Measurements from ENCODE around the gene KMO. TPM values are rescaled to one million over a fixed set of nuclear protein-coding genes. Genes with fewer than 3 reads are reported as not detected.

KMO gene
- total and polyA plus RNA-seq, 2 of the 8 experiments (the other 6 are each of a cell fraction or from before 2014, with no cell fraction given): not detected

- TF ChIP-seq, protein P1, sequence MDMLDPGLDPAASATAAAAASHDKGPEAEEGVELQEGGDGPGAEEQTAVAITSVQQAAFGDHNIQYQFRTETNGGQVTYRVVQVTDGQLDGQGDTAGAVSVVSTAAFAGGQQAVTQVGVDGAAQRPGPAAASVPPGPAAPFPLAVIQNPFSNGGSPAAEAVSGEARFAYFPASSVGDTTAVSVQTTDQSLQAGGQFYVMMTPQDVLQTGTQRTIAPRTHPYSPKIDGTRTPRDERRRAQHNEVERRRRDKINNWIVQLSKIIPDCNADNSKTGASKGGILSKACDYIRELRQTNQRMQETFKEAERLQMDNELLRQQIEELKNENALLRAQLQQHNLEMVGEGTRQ (IDR thresholded peaks at IDR 0.05; ENCODE audit: low read length): no peak
- TF ChIP-seq RXRA (IDR thresholded peaks at IDR 0.05; ENCODE audit: insufficient read depth, low read depth, low read length) (no peak), KDM4A (IDR thresholded peaks at IDR 0.05; ENCODE audit: low read depth, low read length, severe bottlenecking) (no peak), FOSL1 (IDR thresholded peaks at IDR 0.05; ENCODE audit: insufficient read depth, low read depth, low read length) (no peak)
- TF ChIP-seq, protein P2, sequence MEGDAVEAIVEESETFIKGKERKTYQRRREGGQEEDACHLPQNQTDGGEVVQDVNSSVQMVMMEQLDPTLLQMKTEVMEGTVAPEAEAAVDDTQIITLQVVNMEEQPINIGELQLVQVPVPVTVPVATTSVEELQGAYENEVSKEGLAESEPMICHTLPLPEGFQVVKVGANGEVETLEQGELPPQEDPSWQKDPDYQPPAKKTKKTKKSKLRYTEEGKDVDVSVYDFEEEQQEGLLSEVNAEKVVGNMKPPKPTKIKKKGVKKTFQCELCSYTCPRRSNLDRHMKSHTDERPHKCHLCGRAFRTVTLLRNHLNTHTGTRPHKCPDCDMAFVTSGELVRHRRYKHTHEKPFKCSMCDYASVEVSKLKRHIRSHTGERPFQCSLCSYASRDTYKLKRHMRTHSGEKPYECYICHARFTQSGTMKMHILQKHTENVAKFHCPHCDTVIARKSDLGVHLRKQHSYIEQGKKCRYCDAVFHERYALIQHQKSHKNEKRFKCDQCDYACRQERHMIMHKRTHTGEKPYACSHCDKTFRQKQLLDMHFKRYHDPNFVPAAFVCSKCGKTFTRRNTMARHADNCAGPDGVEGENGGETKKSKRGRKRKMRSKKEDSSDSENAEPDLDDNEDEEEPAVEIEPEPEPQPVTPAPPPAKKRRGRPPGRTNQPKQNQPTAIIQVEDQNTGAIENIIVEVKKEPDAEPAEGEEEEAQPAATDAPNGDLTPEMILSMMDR (IDR thresholded peaks at IDR 0.05; ENCODE audit: control extremely low read depth in 1 of 3, insufficient read depth in 1 of 3, low read depth in 1 of 3, low read length in 3 of 3): no peak
These were observed 10.5 kb upstream of the KMO start (continued) for GRCh38 chr1:241521718-241522117.
